Stimulated activated CD8-positive, alpha-beta memory T cell treated with anti-CD3 and anti-CD28 coated beads, Interleukin-12 subunit alpha, Interleukin-12 subunit beta, amount 100 ng/mL, for 1 hour (primary cell): ENCODE results near the gene GPC3.

Experiments used
- DNase-seq: peaks from one replicate; pipeline ENCODE4 v3.0.0-alpha.2; 2020; ENCODE audit warnings: low read depth

The GPC3 gene

GRCh38 chrX:133511041-133511440, 474.4 kb downstream of the GPC3 start:
- DNase-seq = no peak

- no peak for DNase-seq
Observed at GRCh38 chrX:133497356-133497755, 488.0 kb downstream of the GPC3 start.

GRCh38 chrX:133495464-133496391, 489.7 kb downstream of the GPC3 start:
- no peak for DNase-seq

GRCh38 chrX:133493366-133493765, 492.0 kb downstream of the GPC3 start:
- DNase-seq = no peak

- no peak for DNase-seq
Observed at GRCh38 chrX:133490955-133491354, 494.4 kb downstream of the GPC3 start.
